Endothelial cell of umbilical vein (primary cell): Measurements from ENCODE around the gene ZBTB17. TPM values are rescaled to one million over a fixed set of nuclear protein-coding genes. Genes with fewer than 3 reads are reported as not detected.

ENCODE experiments used
- BruUV-seq: library from RNA; stranded (reverse); fragments of 400-500 nt; replicated peaks from 2 replicates; lab custom pipeline; 2021; lab: Mats Ljungman, UMichigan
- CTCF ChIA-PET: fragments of 300-600, 350-600 bp; sonication (Branson Sonifier 250); formaldehyde crosslinking; loops from one replicate; lab custom pipeline; 2021; ENCODE audit warnings: antibody characterized with exemption, inconsistent platforms; lab: Charles Lee
- POLR2A ChIA-PET: fragments of 300-600, 350-600 bp; sonication (Branson Sonifier 250); formaldehyde crosslinking; loops from one replicate; lab custom pipeline; 2021; ENCODE audit warnings: antibody characterized with exemption, inconsistent platforms; lab: Charles Lee
- DNase-seq: peaks from one replicate; pipeline ENCODE4 v3.0.0-alpha.2; 2011; ENCODE audit warnings: low read depth, low spot score
- FAIRE-seq: peaks from 2 replicates; lab custom pipeline; 2011; peaks lifted over from hg19 to GRCh38; lab: Jason Lieb, UNC
- H2AFZ ChIP-seq: 2 replicates; pipeline ENCODE4 v1.6.0; 2012; ENCODE audit warnings: low read depth, low read length, control low read depth, inconsistent platforms
- H3K27ac ChIP-seq: 2 replicates; pipeline ENCODE4 v1.5.1; 2011; ENCODE audit warnings: low read depth, mild to moderate bottlenecking, control low read depth, low read length, moderate library complexity; ENCODE audit not compliant: insufficient read depth
- H3K27me3 ChIP-seq, 2 experiments: 2 replicates each; pipeline versions ENCODE4 v1.6.0 to v1.6.1; 2011; ENCODE audit warnings: low read length in 2 of 2, mixed read lengths in 1 of 2; ENCODE audit not compliant: control insufficient read depth in 2 of 2, insufficient read depth in 2 of 2
- H3K36me3 ChIP-seq, 2 experiments: 2 replicates in 1 of 2; 3 replicates in 1 of 2; pipeline ENCODE4 v1.5.1; 2011; ENCODE audit warnings: low read length in 2 of 2, mild to moderate bottlenecking in 1 of 2, moderate library complexity in 1 of 2; ENCODE audit not compliant: control insufficient read depth in 2 of 2, insufficient read depth in 2 of 2; ENCODE audit errors: extremely low read depth in 1 of 2
- H3K4me1 ChIP-seq: 3 replicates; pipeline ENCODE4 v1.5.1; 2011; ENCODE audit warnings: mild to moderate bottlenecking, low read length; ENCODE audit not compliant: control insufficient read depth, insufficient read depth; ENCODE audit errors: extremely low read depth
- H3K4me2 ChIP-seq: 2 replicates; pipeline ENCODE4 v1.6.1; 2011; ENCODE audit warnings: low read length, control low read depth, mixed read lengths; ENCODE audit not compliant: insufficient read depth
- H3K4me3 ChIP-seq, 3 experiments: fragments of 200-600 bp in 1 of 3; sonication (generic), shearing (Covaris generic) in 1 of 3; replicated peaks in 1 of 3; 2 replicates each; pipeline ENCODE4 v1.5.1; 2011 to 2016; ENCODE audit warnings: control low read depth in 3 of 3, low read length in 3 of 3, mild to moderate bottlenecking in 2 of 3, inconsistent platforms in 1 of 3, low read depth in 1 of 3, moderate library complexity in 1 of 3; ENCODE audit not compliant: insufficient read depth in 1 of 3
- H3K79me2 ChIP-seq: 2 replicates; pipeline ENCODE4 v1.6.0; 2012; ENCODE audit warnings: low read length, inconsistent platforms; ENCODE audit not compliant: control insufficient read depth, insufficient read depth
- H3K9ac ChIP-seq: replicated peaks from 2 replicates; pipeline ENCODE3; 2011; ENCODE audit warnings: low read length, control low read depth; ENCODE audit not compliant: insufficient read depth; ENCODE audit errors: extremely low read depth
- H3K9me1 ChIP-seq: replicated peaks from 3 replicates; pipeline ENCODE4 v1.6.0; 2011; ENCODE audit warnings: mild to moderate bottlenecking, low read length; ENCODE audit not compliant: control insufficient read depth, insufficient read depth; ENCODE audit errors: extremely low read depth
- H3K9me3 ChIP-seq: replicated peaks from 2 replicates; pipeline ENCODE4 v1.5.1; 2012; ENCODE audit warnings: low read length, inconsistent platforms; ENCODE audit not compliant: control insufficient read depth, insufficient read depth
- H4K20me1 ChIP-seq: replicated peaks from 2 replicates; pipeline ENCODE3; 2011; ENCODE audit warnings: mild to moderate bottlenecking, low read length; ENCODE audit not compliant: control insufficient read depth, insufficient read depth; ENCODE audit errors: extremely low read depth
- CTCF ChIP-seq, 2 donors: IDR thresholded peaks; 1 replicate in 1 of 2; 2 replicates in 1 of 2; pipeline ENCODE4 v1.5.1; 2011; ENCODE audit warnings: low read length in 2 of 2, mild to moderate bottlenecking in 2 of 2, moderate library complexity in 2 of 2, control low read depth in 1 of 2, inconsistent platforms in 1 of 2, low read depth in 1 of 2; ENCODE audit not compliant: insufficient read depth in 1 of 2; ENCODE audit errors: extremely low read depth in 1 of 2
- EZH2 ChIP-seq: IDR thresholded peaks from 2 replicates; pipeline ENCODE4 v1.6.1; 2012; ENCODE audit warnings: borderline replicate concordance, low read depth, mild to moderate bottlenecking, moderate library complexity, low read length, inconsistent platforms; ENCODE audit not compliant: severe bottlenecking
- FOS ChIP-seq: IDR thresholded peaks from 2 replicates; pipeline ENCODE4 v1.6.1; 2011; ENCODE audit warnings: mild to moderate bottlenecking, low read length, moderate library complexity, borderline replicate concordance; ENCODE audit not compliant: insufficient read depth
- GATA2 ChIP-seq: IDR thresholded peaks from 2 replicates; pipeline ENCODE4 v1.7.0; 2011; ENCODE audit warnings: low read depth, mild to moderate bottlenecking, moderate library complexity, mixed read lengths, low read length; ENCODE audit not compliant: insufficient read length, insufficient read depth
- JUN ChIP-seq: IDR thresholded peaks from 2 replicates; pipeline ENCODE4 v1.6.1; 2011; ENCODE audit warnings: borderline replicate concordance, low read depth; ENCODE audit not compliant: insufficient read length, insufficient read depth
- MAX ChIP-seq: IDR thresholded peaks from 2 replicates; pipeline ENCODE4 v1.6.1; 2011; ENCODE audit not compliant: insufficient read depth, insufficient read length
- MYC ChIP-seq: IDR thresholded peaks from one replicate; pipeline ENCODE4 v1.6.1; 2011; ENCODE audit warnings: mild to moderate bottlenecking, low read depth, low read length
- POLR2A ChIP-seq: IDR thresholded peaks from 2 replicates; pipeline ENCODE4 v1.6.1; 2012; ENCODE audit warnings: low read depth, mild to moderate bottlenecking, control low read depth, low read length
- POLR2AphosphoS5 ChIP-seq: IDR thresholded peaks from 2 replicates; pipeline ENCODE4 v1.6.1; 2012; ENCODE audit warnings: low read depth, mild to moderate bottlenecking, control low read depth, low read length, moderate library complexity; ENCODE audit not compliant: insufficient read depth
- dilution Hi-C: fragments of 300-500 bp; cut with MboI; formaldehyde crosslinking; loops from one replicate; pipeline ENCODE4 v1.15.0; 2019; ENCODE audit warnings: low sequenced_read_pairs; ENCODE audit not compliant: extremely low pct_ligation_motif_present
- intact Hi-C: fragments of 100-400 bp; cut with micrococcal nuclease; formaldehyde crosslinking; loops from one replicate; pipeline ENCODE4 v1.10.0; 2022
- polyA plus RNA-seq, 4 experiments: library from polyadenylated mRNA; depleted of rRNA in 3 of 4; stranded (reverse) in 3 of 4; unstranded in 1 of 4; fragments of >200 nt; gene quantifications; 2 replicates each; pipeline versions ENCODE4 v1.2.1 to v1.2.3, GENCODE V29; 2011 to 2012; ENCODE audit warnings: missing spikeins in 1 of 4
- total RNA-seq: library from RNA; stranded (reverse); gene quantifications from 2 replicates; pipeline ENCODE4 v1.2.3, GENCODE V29; 2021

Gene ZBTB17
- total and polyA plus RNA-seq, 2 donors (not counting 3 experiments of a cell fraction or from before 2014, with no cell fraction given): 43.9 to 72.7 TPM

- intact Hi-C loops: no loop called here
- Histone ChIP-seq H3K9me1 (no peaks in the 10 kb centered on the region), H4K20me1 (no peaks in the 10 kb centered on the region), H2AFZ (no peak overlapping the region), H3K4me1 (no peaks in the 10 kb centered on the region), H3K79me2 (peaks cover 20% of the 10 kb centered on the region), H3K9me3 (no peaks in the 10 kb centered on the region), H3K4me2 (no peak overlapping the region), H3K27me3 (no peaks in the 10 kb centered on the region), H3K9ac (no peak overlapping the region), H3K27ac (no peak overlapping the region), H3K4me3 (no peak overlapping the region), H3K36me3 (peaks cover 0 to 9% of the 10 kb centered on the region in 2 experiments)
- TF ChIP-seq GATA2 (no peak), POLR2A (no peak), JUN (no peak), EZH2 (no peak), FOS (no peak), CTCF (IDR thresholded peaks at IDR 0.05; ENCODE audit: extremely low read depth in 1 of 2, insufficient read depth in 1 of 2, low read depth in 1 of 2, low read length in 2 of 2) (no peak), POLR2AphosphoS5 (no peak), MAX (no peak), MYC (no peak)
- FAIRE-seq (no peak), DNase-seq (no peak)
- POLR2A ChIA-PET: interaction anchor here (0.8 kb wide), 1 partner anchor 8 kb away, joined by 3 read pairs; no protein-coding TSS in a partner anchor
- dilution Hi-C loops: no loop called here
- CTCF ChIA-PET: interaction anchor here (1.6 to 2.2 kb wide), 3 partner anchors 10 to 125 kb away, joined by 6 to 7 read pairs (median 6); no protein-coding TSS in a partner anchor
- BruUV-seq: no TSS peak
Observed at GRCh38 chr1:15916916-15917315, 59.0 kb downstream of the ZBTB17 start.
